ENCODE results near the gene SPP1. TPM values are rescaled to one million over a fixed set of nuclear protein-coding genes. Genes with fewer than 3 reads are reported as not detected.
"Not testable (repeated sequence)": the region's sequence is repeated elsewhere in the genome, so short reads cannot be mapped to it uniquely, and the experiment has no call there.

SPP1 gene
- polyA plus RNA-seq (ENCODE audit: insufficient read length in 3 of 3), result 100 to 1,000 TPM; 156 to 347 (median 225) TPM

- no peak for DNase-seq (ENCODE audit: low read depth in 3 of 3, low spot score in 2 of 3)
Measured at GRCh38 chr4:87975466-87975865, at the start of gene SPP1. Gene SPP1, plus strand, starts transcription at chr4:87975714. Its CDS starts 1,182 bp downstream, at chr4:87976896.

GRCh38 chr4:87926554-87927098, 48.9 kb upstream of the SPP1 start:
- DNase-seq (ENCODE audit: low read depth in 3 of 3, low spot score in 2 of 3), result no peak

- DNase-seq (ENCODE audit: low read depth in 3 of 3, low spot score in 2 of 3), result no peak
Measured at GRCh38 chr4:87930629-87931028, 44.9 kb upstream of the SPP1 start.

GRCh38 chr4:87931932-87932331, 43.6 kb upstream of the SPP1 start:
- DNase-seq (ENCODE audit: low read depth in 3 of 3, low spot score in 2 of 3), result no peak

GRCh38 chr4:87932718-87933141, 42.8 kb upstream of the SPP1 start:
- no peak for DNase-seq (ENCODE audit: low read depth in 3 of 3, low spot score in 2 of 3)

- no peak for DNase-seq (ENCODE audit: low read depth in 3 of 3, low spot score in 2 of 3)
Measured at GRCh38 chr4:87933337-87933736, 42.2 kb upstream of the SPP1 start.

GRCh38 chr4:87934157-87934704, 41.3 kb upstream of the SPP1 start:
- no peak for DNase-seq (ENCODE audit: low read depth in 3 of 3, low spot score in 2 of 3)

- DNase-seq (ENCODE audit: low read depth in 3 of 3, low spot score in 2 of 3), result no peak
Measured at GRCh38 chr4:87934973-87935372, 40.5 kb upstream of the SPP1 start.

- not testable (repeated sequence) for DNase-seq (ENCODE audit: low read depth in 3 of 3, low spot score in 2 of 3)
Measured at GRCh38 chr4:87935954-87936353, 39.6 kb upstream of the SPP1 start.

- DNase-seq (ENCODE audit: low read depth in 3 of 3, low spot score in 2 of 3), result no peak
Measured at GRCh38 chr4:87937523-87937922, 38.0 kb upstream of the SPP1 start.

- no peak for DNase-seq (ENCODE audit: low read depth in 3 of 3, low spot score in 2 of 3)
Measured at GRCh38 chr4:87938746-87939145, 36.8 kb upstream of the SPP1 start.

- no peak for DNase-seq (ENCODE audit: low read depth in 3 of 3, low spot score in 2 of 3)
Measured at GRCh38 chr4:87939978-87940690, 35.4 kb upstream of the SPP1 start.

GRCh38 chr4:87940809-87941208, 34.7 kb upstream of the SPP1 start:
- not testable (repeated sequence) for DNase-seq (ENCODE audit: low read depth in 3 of 3, low spot score in 2 of 3)

- DNase-seq (ENCODE audit: low read depth in 3 of 3, low spot score in 2 of 3), result no peak
Measured at GRCh38 chr4:87941537-87942392, 33.7 kb upstream of the SPP1 start.

- DNase-seq (ENCODE audit: low read depth in 3 of 3, low spot score in 2 of 3), result no peak
Measured at GRCh38 chr4:87943660-87944149, 31.8 kb upstream of the SPP1 start.

- DNase-seq (ENCODE audit: low read depth in 3 of 3, low spot score in 2 of 3), result no peak
Measured at GRCh38 chr4:87944967-87945366, 30.5 kb upstream of the SPP1 start.

GRCh38 chr4:87946766-87947165, 28.7 kb upstream of the SPP1 start:
- no peak for DNase-seq (ENCODE audit: low read depth in 3 of 3, low spot score in 2 of 3)

GRCh38 chr4:87947381-87948160, 27.9 kb upstream of the SPP1 start:
- DNase-seq (ENCODE audit: low read depth in 3 of 3, low spot score in 2 of 3), result no peak

GRCh38 chr4:87949961-87950360, 25.6 kb upstream of the SPP1 start:
- DNase-seq (ENCODE audit: low read depth in 3 of 3, low spot score in 2 of 3), result no peak

GRCh38 chr4:87950493-87950892, 25.0 kb upstream of the SPP1 start:
- no peak for DNase-seq (ENCODE audit: low read depth in 3 of 3, low spot score in 2 of 3)
